ENCODE data around the gene TOMM6.

- no peak for TF ChIP-seq CTCF (IDR thresholded peaks at IDR 0.05)
- TF ChIP-seq REST (IDR thresholded peaks at IDR 0.05; ENCODE audit: low read depth, low read length) = no peak
These were observed 48.5 kb upstream of the TOMM6 start for GRCh38 chr6:41739041-41739440.

Data from SK-N-SH (cell line).